ENCODE measurements around the gene GTPBP2.

- TF ChIP-seq CREB1 (CRISPR knock-in tag; IDR thresholded peaks at IDR 0.05; ENCODE audit: low read depth) (no peak), CTCF (conservative IDR thresholded peaks at IDR 0.05; ENCODE audit: low read depth in 2 of 2) (no peak), EZH2 (IDR thresholded peaks at IDR 0.05; ENCODE audit: low read depth, unreplicated experiment) (no peak), REST (IDR thresholded peaks at IDR 0.05; ENCODE audit: unreplicated experiment) (no peak), POLR2AphosphoS5 (IDR thresholded peaks at IDR 0.05; ENCODE audit: low read depth) (no peak), JUNB (IDR thresholded peaks at IDR 0.05; ENCODE audit: unreplicated experiment) (no peak), ETS1 (IDR thresholded peaks at IDR 0.05) (no peak), EZH2phosphoT487 (IDR thresholded peaks at IDR 0.05; ENCODE audit: unreplicated experiment) (no peak), ZNF331 (CRISPR knock-in tag; IDR thresholded peaks at IDR 0.05; ENCODE audit: low read depth) (no peak), ZNF114 (CRISPR knock-in tag; IDR thresholded peaks at IDR 0.05) (no peak), STAT1 (IDR thresholded peaks at IDR 0.05; ENCODE audit: unreplicated experiment) (no peak)
These were observed 46.2 kb downstream of the GTPBP2 start for GRCh38 chr6:43582911-43583310.
